ENCODE measurements around the gene SMKR1. TPM values are rescaled to one million over a fixed set of nuclear protein-coding genes. Genes with fewer than 3 reads are reported as not detected.

The SMKR1 gene
- total RNA-seq, 2 donors from 2014 or later: 0.59 to 6.6 TPM

DNA sequence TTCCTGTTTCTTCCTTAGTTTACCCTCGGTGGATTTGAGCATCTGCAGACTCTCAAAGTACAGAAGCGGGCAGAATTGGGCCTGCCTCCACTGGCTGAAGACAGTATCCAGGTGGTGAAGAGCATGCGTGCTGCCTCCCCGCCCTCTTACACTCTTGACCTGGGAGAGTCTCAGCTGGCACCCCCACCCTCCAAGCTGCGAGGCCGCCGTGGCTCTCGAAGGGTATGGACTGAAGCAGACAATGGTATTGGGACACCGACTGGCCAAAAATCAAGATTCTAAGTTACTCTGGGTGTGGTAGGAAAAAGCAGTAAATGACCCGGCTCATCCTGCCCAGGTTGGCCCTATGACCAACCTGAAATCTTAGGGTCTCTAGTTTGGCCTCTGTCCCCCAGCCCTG, 45.9 kb upstream of the SMKR1 start:
- WGBS: 93% methylated on average over 10 of the region's 10 CpGs
- no peak for DNase-seq (ENCODE audit: low spot score)
- Histone ChIP-seq H3K4me1 (replicated peaks) (no peaks in the 10 kb centered on the region), H3K4me3 (no peak overlapping the region), H3K27me3 (replicated peaks; ENCODE audit: insufficient read depth) (no peaks in the 10 kb centered on the region), H3K36me3 (no peaks in the 10 kb centered on the region), H3K27ac (no peak overlapping the region), H3K9me3 (no peaks in the 10 kb centered on the region)
- intact Hi-C loops (cut with DNase I): no loop called here
- TF ChIP-seq, protein P1, sequence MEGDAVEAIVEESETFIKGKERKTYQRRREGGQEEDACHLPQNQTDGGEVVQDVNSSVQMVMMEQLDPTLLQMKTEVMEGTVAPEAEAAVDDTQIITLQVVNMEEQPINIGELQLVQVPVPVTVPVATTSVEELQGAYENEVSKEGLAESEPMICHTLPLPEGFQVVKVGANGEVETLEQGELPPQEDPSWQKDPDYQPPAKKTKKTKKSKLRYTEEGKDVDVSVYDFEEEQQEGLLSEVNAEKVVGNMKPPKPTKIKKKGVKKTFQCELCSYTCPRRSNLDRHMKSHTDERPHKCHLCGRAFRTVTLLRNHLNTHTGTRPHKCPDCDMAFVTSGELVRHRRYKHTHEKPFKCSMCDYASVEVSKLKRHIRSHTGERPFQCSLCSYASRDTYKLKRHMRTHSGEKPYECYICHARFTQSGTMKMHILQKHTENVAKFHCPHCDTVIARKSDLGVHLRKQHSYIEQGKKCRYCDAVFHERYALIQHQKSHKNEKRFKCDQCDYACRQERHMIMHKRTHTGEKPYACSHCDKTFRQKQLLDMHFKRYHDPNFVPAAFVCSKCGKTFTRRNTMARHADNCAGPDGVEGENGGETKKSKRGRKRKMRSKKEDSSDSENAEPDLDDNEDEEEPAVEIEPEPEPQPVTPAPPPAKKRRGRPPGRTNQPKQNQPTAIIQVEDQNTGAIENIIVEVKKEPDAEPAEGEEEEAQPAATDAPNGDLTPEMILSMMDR (IDR thresholded peaks at IDR 0.05): no peak
- TF ChIP-seq POLR2AphosphoS5 (IDR thresholded peaks at IDR 0.05) (no peak), POLR2A (IDR thresholded peaks at IDR 0.05) (no peak)

- no peak overlapping the region for H3K4me3 ChIP-seq
- intact Hi-C loops (cut with DNase I): no loop called here
- H3K36me3 ChIP-seq: no peaks in the 10 kb centered on the region
- H3K27ac ChIP-seq: no peak overlapping the region
- no peaks in the 10 kb centered on the region for H3K4me1 ChIP-seq (replicated peaks)
- DNase-seq (ENCODE audit: low spot score): no peak
- H3K27me3 ChIP-seq (replicated peaks; ENCODE audit: insufficient read depth): no peaks in the 10 kb centered on the region
- no peaks in the 10 kb centered on the region for H3K9me3 ChIP-seq
- no peak for TF ChIP-seq POLR2AphosphoS5 (IDR thresholded peaks at IDR 0.05)
- no peak for TF ChIP-seq POLR2A (IDR thresholded peaks at IDR 0.05)
- TF ChIP-seq, protein P1 (IDR thresholded peaks at IDR 0.05): no peak
- 61% methylated on average over 3 of the region's 3 CpGs for WGBS
Measured at GRCh38 chr7:129457101-129457500, 45.2 kb upstream of the SMKR1 start.

GRCh38 chr7:129458171-129458570, 44.2 kb upstream of the SMKR1 start:
- TF ChIP-seq POLR2A (IDR thresholded peaks at IDR 0.05) (no peak), POLR2AphosphoS5 (IDR thresholded peaks at IDR 0.05) (no peak)
- TF ChIP-seq, protein P1 (IDR thresholded peaks at IDR 0.05): no peak
- H3K4me1 ChIP-seq (replicated peaks): no peaks in the 10 kb centered on the region
- H3K27ac ChIP-seq: no peak overlapping the region
- no peaks in the 10 kb centered on the region for H3K36me3 ChIP-seq
- H3K4me3 ChIP-seq: no peak overlapping the region
- WGBS: 90% methylated on average over 5 of the region's 5 CpGs
- intact Hi-C loops (cut with DNase I): no loop called here
- H3K9me3 ChIP-seq: no peaks in the 10 kb centered on the region
- no peaks in the 10 kb centered on the region for H3K27me3 ChIP-seq (replicated peaks; ENCODE audit: insufficient read depth)
- no peak for DNase-seq (ENCODE audit: low spot score)

GRCh38 chr7:129461809-129462208, 40.5 kb upstream of the SMKR1 start:
- Histone ChIP-seq H3K4me3 (no peak overlapping the region), H3K27me3 (replicated peaks; ENCODE audit: insufficient read depth) (no peaks in the 10 kb centered on the region), H3K4me1 (replicated peaks) (no peaks in the 10 kb centered on the region), H3K36me3 (no peaks in the 10 kb centered on the region), H3K27ac (no peak overlapping the region), H3K9me3 (no peaks in the 10 kb centered on the region)
- intact Hi-C loops (cut with DNase I): no loop called here
- DNase-seq (ENCODE audit: low spot score): no peak
- no peak for TF ChIP-seq POLR2A (IDR thresholded peaks at IDR 0.05)
- TF ChIP-seq, protein P1 (IDR thresholded peaks at IDR 0.05): no peak
- TF ChIP-seq POLR2AphosphoS5 (IDR thresholded peaks at IDR 0.05): no peak
- 100% methylated on average over 2 of the region's 2 CpGs for WGBS

GRCh38 chr7:129462420-129462819, 39.9 kb upstream of the SMKR1 start:
- Histone ChIP-seq H3K27ac (no peak overlapping the region), H3K4me1 (replicated peaks) (no peaks in the 10 kb centered on the region), H3K36me3 (no peaks in the 10 kb centered on the region), H3K27me3 (replicated peaks; ENCODE audit: insufficient read depth) (no peaks in the 10 kb centered on the region), H3K9me3 (no peaks in the 10 kb centered on the region), H3K4me3 (no peak overlapping the region)
- 85% methylated on average over 1 of the region's 1 CpG for WGBS
- no peak for DNase-seq (ENCODE audit: low spot score)
- TF ChIP-seq, protein P1 (IDR thresholded peaks at IDR 0.05): no peak
- TF ChIP-seq POLR2AphosphoS5 (IDR thresholded peaks at IDR 0.05) (no peak), POLR2A (IDR thresholded peaks at IDR 0.05) (no peak)
- intact Hi-C loops (cut with DNase I): no loop called here
